Suppressor macrophage treated with lipopolysaccharide for 1 hour (primary cell): ENCODE measurements around the gene CTSH.
"Not testable (repeated sequence)": the region's sequence is repeated elsewhere in the genome, so short reads cannot be mapped to it uniquely, and the experiment has no call there.

ENCODE experiments used
- DNase-seq, 3 donors: peaks; one replicate each; pipeline ENCODE4 v3.0.0-alpha.2; 2020 to 2022

CTSH gene

GRCh38 chr15:78921940-78922339 is 22.9 kb downstream of the CTSH start:
- no peak for DNase-seq

DNA sequence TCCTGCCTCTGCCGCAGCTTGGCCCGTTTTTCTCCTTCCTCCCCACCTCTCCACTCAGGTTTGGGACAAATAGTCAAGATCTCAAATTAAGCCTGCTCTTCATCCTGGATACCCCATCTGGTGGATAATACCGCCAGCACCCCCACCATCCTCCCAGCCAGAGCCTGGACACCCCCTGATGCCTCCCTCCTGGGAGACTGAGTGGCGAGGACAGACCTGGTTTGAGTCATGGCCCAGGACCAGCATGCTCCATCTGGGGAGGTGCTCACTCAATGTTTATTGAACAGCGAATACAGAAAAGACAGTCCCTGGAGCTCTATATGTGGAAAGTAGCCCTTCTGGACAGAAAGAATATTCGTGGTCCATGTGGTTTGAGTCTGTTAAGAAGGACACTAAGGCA is 23.3 kb downstream of the CTSH start:
- DNase-seq = no peak

GRCh38 chr15:78917888-78918287 is 27.0 kb downstream of the CTSH start:
- no peak for DNase-seq

GRCh38 chr15:78916088-78916487 is 28.8 kb downstream of the CTSH start:
- no peak for DNase-seq

DNA sequence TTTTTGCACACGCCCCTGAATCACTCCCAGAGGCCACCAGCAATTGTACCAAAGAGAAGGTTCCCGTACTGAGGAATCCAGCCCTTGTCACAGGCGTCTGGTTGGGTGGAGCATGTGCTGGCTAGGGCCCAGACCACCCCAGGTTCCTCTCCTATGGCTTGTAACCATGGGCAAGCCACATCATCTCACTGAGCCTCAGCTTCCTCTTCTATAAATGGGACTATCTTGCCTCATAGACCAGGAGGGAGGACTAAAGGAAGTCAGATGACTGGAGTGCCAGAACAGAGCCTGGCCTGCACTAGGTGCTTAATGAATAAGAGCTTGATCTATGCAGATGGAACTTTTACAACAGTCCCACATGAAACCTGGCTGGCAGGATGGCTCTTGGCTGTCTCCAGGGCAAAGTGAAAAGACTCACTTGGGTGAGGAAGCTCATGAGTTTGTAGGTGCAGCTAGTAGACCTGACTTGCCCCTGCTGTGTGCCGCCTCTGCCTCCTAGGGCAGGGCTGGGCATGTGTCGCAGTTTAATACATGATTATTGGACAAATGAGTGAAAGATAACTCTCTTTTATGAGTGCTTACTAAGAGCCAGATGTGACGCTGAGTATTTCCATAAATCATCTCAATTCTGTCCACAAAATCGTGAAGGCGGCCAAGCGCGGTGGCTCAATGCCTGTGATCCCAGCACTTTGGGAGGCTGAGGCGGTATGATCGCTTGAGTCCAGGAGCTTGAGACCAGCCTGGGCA is 29.3 kb downstream of the CTSH start:
- peak; percentile 84 to 90 (median 86) for DNase-seq

GRCh38 chr15:78914027-78914764 is 30.6 kb downstream of the CTSH start:
- peak; percentile 35 to 45 (median 44) for DNase-seq

- DNase-seq = no peak
Observed at GRCh38 chr15:78913012-78913411, 31.8 kb downstream of the CTSH start.

DNA sequence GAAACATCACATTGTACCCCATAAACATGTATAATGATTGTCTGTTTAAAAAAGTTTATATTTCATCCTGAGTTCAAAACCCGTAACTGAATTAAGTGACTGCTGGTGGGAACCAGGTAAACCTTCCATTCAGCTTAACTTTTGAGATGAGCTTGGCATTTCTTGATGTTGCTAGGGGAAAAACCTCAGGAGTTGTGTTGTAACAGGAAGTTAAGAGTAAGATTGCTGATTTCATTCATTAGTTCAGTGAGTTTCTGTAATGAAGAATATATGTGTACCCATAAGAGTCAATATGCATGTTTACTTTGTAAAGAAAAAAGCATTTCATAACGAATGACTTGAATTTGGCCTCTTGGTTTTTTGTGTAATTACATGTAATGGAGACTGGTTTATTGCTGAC is 32.5 kb downstream of the CTSH start:
- peak in 2 of 3 donors; percentile 41 to 47 for DNase-seq

- no peak for DNase-seq
Observed at GRCh38 chr15:78910271-78910670, 34.6 kb downstream of the CTSH start.

GRCh38 chr15:78909791-78910228 is 35.0 kb downstream of the CTSH start:
- DNase-seq = peak; percentile 65 to 76 (median 75)

GRCh38 chr15:78909160-78909695 is 35.6 kb downstream of the CTSH start:
- DNase-seq = no peak

DNA sequence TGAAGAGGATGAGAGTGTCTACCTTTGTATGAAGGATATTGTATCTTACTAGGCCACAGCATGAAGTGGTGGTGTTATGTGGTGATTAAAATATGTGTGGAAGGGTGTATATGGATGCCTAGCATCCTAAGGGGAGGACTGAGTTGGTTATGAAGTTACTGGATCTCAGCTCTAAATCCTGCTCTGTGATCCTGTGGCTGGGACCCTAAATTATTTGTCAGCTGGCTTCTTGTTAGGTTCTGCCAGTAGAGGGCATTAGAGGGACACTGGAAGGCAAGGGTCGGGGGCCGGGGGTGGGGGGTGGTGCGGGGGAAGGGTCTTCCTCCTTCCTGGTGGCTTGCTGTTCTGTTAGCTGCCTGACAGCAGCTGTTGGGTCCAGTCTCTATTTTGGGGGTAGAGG is 37.3 kb downstream of the CTSH start:
- peak in 2 of 3 donors; percentile 35 to 41 for DNase-seq

- no peak for DNase-seq
Observed at GRCh38 chr15:78906316-78906620, 38.6 kb downstream of the CTSH start.

DNA sequence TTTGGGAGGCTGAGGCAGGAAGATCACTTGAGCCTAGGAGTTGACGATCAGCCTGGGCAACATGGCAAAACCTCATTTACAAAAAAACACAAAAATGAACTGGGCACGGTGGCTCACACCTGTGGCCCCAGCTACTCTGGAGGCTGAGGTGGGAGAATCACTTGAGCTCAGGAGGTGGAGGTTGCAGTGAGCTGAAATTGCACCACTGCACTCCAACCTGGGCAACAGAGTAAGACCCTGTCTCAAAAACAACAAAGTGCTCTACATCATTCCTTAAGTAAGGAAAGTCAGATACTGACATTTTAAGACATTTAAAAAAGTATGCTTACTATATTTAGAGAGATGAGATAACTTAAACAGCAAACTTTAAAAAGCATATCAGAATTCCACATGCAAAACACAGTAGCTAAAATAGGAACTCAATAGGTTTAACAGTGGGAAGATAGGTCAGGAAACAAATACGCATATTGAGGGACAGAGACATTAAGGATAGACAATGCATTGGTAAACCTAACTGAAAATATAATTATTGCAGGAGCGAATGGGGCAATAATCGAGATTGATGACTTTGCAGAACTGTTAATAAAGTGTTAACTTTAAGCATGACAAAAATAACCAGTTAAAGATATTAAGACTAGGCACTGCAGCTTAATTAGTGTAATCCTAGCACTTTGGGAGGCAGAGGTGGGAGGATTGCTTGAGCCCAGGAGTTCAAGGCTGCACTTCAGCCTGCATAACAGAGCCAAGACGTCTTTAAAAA is 40.1 kb downstream of the CTSH start:
- no peak for DNase-seq

DNA sequence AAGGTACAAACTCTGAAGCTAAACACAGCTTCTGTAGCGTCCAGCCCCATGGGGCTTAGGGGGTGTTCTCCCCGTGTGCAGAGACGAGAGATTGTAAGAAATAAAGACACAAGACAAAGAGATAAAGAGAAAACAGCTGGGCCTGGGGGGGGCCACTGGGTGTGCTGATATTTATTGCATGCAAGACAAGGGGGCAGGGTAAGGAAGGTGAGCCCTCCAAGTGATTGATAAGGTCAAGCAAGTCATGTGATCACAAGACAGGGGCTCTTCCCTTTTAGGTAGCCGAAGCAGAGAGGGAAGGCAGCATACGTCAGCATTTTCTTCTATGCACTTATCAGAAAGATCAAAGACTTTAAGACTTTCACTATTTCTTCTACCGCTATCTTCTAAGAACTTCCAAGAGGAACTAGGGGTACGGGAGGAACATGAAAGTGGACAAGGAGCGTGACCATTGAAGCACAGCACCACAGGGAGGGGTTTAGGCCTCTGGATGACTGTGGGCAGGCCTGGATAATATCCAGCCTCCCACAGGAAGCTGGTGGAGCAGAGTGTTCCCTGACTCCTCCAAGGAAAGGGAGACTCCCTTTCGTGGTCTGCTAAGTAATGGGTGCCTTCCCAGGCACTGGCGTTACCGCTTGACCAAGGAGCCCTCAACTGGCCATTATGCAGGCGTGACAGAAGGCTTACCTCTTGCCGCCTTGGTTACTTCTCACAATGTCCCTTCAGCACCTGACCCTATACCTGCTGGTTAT is 42.4 kb downstream of the CTSH start:
- DNase-seq = not testable (repeated sequence)

- not testable (repeated sequence) for DNase-seq
Observed at GRCh38 chr15:78900819-78901533, 43.9 kb downstream of the CTSH start.

DNA sequence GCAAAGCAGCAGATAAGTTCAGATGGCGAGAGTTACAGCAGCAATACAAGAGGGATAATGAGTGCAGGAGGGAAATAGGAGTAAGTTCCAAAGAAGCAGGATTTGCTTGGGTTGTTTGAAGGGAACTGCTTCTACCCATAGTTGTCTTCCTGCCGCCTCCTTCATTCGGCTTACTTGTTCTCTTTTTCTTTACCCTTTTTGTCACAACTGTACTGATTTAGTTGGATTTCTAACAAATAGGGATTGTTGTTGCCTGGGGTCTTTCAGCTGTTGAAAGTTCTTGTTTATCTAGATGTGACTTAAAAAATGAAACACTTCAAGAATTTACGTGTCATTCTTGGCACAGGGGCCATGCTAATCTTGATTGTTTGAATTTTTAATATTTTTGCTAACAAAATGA is 46.3 kb downstream of the CTSH start:
- no peak for DNase-seq

DNA sequence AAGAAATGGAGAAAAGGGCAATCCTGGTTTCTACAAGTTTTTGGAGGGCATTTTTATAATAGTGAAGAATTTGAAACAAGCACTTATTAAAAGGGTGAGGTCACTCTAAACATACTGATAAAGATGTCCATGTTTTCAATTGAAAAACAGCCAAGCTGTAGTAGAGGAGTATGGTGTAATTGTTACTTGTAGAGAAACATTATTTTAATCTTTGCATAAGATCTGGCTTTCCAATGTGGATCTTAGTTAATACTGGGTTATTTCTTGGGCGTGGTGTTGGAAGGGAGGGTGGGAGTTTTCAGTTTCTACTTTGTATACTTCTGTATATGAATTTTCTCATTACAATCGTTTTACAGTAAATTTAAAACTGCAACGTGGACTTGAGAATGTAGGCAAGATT is 49.4 kb downstream of the CTSH start:
- DNase-seq = no peak

DNA sequence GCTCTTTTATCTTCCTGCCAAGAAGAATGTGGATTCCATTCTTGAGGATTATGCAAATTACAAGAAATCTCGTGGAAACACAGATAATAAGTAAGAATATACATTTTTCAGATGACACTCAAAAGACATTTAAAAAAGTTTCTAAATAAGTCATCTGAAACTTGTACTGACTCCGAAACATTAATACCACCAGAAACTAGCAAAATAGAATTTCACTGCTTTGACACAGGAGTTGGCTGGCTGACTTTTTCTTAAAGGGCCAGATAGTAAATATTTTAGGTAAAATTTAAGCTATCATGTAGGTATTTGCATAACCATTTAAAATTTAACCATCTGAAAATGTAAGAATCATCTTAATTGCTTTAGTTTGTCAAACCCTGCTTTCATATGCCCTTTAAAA is 51.3 kb downstream of the CTSH start:
- no peak for DNase-seq

- DNase-seq = no peak
Observed at GRCh38 chr15:78889000-78889399, 55.8 kb downstream of the CTSH start.

GRCh38 chr15:78881681-78882080 is 63.2 kb downstream of the CTSH start:
- no peak for DNase-seq

DNA sequence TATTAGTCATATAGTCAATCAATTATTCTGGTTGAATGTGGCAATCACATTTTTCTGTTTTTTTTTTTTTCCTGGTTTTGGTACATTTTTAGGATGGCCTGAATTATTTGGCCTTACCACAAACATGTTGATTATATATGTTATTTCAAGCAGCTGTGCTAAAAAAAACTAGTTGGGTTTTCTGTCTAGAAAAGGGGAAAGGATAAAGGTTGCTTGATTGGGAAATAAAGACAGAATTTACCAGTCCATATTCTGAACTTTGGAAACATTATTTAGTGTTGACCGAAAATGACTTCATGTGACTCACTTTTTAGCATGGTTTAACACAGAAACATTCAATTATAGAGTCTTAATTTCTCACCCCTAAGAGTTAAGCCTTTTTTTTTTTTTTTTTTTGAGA is 64.0 kb downstream of the CTSH start:
- DNase-seq = no peak
